ENCODE results near the gene HCN3. TPM values are rescaled to one million over a fixed set of nuclear protein-coding genes. Genes with fewer than 3 reads are reported as not detected.

The HCN3 gene
- total RNA-seq, 1 experiment from 2014 or later, result 11.3 TPM

DNA sequence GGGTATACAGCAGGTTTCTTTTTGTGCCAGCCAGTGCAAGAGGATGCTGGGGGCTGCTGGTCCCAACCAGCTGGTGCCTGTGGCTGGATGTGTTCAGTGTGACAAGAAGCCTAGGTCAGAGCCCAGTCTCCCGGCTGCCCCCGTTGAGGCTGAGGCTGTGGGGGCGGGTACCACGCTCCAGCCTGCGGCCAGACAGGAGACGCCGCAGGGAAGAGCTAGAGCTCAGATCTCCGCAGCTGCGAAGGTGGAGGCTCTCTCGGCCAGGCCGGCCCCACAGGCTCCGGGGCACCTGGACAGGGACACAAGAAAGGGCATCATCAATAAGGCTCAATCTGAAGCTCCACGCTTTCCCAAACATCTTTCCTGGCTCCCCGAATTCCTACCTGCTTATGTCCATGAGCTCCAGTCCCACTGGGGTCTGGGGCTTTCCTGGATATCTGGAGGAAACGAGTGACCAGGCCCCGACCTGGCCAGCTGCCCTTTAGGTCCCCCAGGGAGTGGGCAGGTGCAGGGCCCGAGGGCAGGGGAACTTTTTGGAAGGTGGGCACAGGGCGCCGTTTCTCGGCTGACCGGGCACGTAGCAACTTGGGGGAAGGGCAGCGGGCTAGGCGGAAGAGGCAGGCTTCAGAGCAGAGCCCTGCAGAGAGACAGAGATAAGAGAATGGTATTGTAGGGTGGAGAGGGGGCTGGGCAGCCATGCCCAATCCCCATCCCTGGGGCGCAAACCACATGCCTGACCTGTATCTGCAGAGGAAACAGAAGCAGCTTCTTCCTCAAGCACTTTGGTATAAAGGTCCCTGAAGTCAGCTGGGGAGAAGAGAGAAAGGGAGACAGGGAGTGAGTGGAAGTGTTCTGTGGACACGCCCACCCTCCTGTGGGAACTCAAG, 29.4 kb upstream of the HCN3 start:
- Histone ChIP-seq H3K27me3 (replicated peaks; ENCODE audit: insufficient read depth, low read depth, low read length, poor library complexity) (no peaks in the 10 kb centered on the region), H3K9me3 (ENCODE audit: low read depth, low read length, poor library complexity, severe bottlenecking) (no peaks in the 10 kb centered on the region), H3K4me3 (ENCODE audit: low read depth, low read length, poor library complexity, severe bottlenecking) (no peak overlapping the region), H3K27ac (ENCODE audit: low read depth, low read length, poor library complexity, severe bottlenecking) (no peak overlapping the region), H3K4me1 (ENCODE audit: insufficient read depth, low read length, poor library complexity, severe bottlenecking) (peaks cover 29% of the 10 kb centered on the region), H3K36me3 (ENCODE audit: insufficient read depth, low read length, poor library complexity, severe bottlenecking) (peaks cover 25% of the 10 kb centered on the region)
- ChIA-PET CTCF (interaction anchor here (0.5 kb wide), 1 partner anchor 44 kb away, joined by 6 read pairs; no protein-coding TSS in a partner anchor), POLR2A (ENCODE audit: low non-redundant PET) (no interaction called here)
- no peak for DNase-seq (ENCODE audit: low spot score)
- TF ChIP-seq, protein P1, sequence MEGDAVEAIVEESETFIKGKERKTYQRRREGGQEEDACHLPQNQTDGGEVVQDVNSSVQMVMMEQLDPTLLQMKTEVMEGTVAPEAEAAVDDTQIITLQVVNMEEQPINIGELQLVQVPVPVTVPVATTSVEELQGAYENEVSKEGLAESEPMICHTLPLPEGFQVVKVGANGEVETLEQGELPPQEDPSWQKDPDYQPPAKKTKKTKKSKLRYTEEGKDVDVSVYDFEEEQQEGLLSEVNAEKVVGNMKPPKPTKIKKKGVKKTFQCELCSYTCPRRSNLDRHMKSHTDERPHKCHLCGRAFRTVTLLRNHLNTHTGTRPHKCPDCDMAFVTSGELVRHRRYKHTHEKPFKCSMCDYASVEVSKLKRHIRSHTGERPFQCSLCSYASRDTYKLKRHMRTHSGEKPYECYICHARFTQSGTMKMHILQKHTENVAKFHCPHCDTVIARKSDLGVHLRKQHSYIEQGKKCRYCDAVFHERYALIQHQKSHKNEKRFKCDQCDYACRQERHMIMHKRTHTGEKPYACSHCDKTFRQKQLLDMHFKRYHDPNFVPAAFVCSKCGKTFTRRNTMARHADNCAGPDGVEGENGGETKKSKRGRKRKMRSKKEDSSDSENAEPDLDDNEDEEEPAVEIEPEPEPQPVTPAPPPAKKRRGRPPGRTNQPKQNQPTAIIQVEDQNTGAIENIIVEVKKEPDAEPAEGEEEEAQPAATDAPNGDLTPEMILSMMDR (conservative IDR thresholded peaks at IDR 0.05; ENCODE audit: low read depth, low read length), result no peak
- no peak for TF ChIP-seq EZH2 (IDR thresholded peaks at IDR 0.05; ENCODE audit: borderline replicate concordance, low read depth, low read length, poor library complexity, severe bottlenecking)
- BruUV-seq (replicated peaks), result no TSS peak
- intact Hi-C loops (cut with micrococcal nuclease; ENCODE audit: unreplicated experiment), result no loop called here

DNA sequence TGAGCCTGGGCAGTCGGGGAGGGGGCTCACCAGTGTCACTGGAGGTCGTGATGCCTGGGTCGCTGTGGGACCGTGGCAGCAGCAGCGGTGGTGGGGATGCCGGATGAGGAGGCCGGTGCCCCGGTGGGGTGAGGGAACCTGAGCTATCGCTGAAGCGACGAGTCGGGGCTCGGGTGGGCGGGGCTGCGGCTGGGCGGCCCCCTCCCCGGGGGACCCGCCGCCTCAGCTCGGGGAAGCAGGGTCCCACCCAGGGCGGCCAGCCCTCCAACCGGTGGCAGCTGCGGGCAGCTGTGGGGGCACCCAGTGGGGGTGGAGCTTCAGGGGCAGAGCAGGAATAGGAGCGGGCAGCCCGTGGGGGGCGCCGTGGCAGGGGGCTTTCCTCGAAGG, 27.0 kb upstream of the HCN3 start:
- Histone ChIP-seq H3K9me3 (ENCODE audit: low read depth, low read length, poor library complexity, severe bottlenecking) (no peaks in the 10 kb centered on the region), H3K4me1 (ENCODE audit: insufficient read depth, low read length, poor library complexity, severe bottlenecking) (peaks cover 22% of the 10 kb centered on the region), H3K4me3 (ENCODE audit: low read depth, low read length, poor library complexity, severe bottlenecking) (peak overlapping the region; percentile 42), H3K36me3 (ENCODE audit: insufficient read depth, low read length, poor library complexity, severe bottlenecking) (peaks cover 25% of the 10 kb centered on the region), H3K27ac (ENCODE audit: low read depth, low read length, poor library complexity, severe bottlenecking) (peak overlapping the region; percentile 80), H3K27me3 (replicated peaks; ENCODE audit: insufficient read depth, low read depth, low read length, poor library complexity) (no peaks in the 10 kb centered on the region)
- DNase-seq (ENCODE audit: low spot score), result no peak
- intact Hi-C loops (cut with micrococcal nuclease; ENCODE audit: unreplicated experiment), result loop anchor here (1.0 to 10.0 kb wide), 4 partner anchors 27 to 343 kb away; partner anchors contain the start of genes HCN3 and RUSC1
- no TSS peak for BruUV-seq (replicated peaks)
- ChIA-PET POLR2A (ENCODE audit: low non-redundant PET) (no interaction called here), CTCF (interaction anchor here (0.5 to 2.6 kb wide), 13 partner anchors 9 to 398 kb away, joined by 3 to 28 read pairs (median 6); partner anchors contain the start of genes CLK2, FDPS, KRTCAP2 and RUSC1)
- TF ChIP-seq EZH2 (IDR thresholded peaks at IDR 0.05; ENCODE audit: borderline replicate concordance, low read depth, low read length, poor library complexity, severe bottlenecking), result no peak
- TF ChIP-seq, protein P1 (conservative IDR thresholded peaks at IDR 0.05; ENCODE audit: low read depth, low read length), result no peak

DNA sequence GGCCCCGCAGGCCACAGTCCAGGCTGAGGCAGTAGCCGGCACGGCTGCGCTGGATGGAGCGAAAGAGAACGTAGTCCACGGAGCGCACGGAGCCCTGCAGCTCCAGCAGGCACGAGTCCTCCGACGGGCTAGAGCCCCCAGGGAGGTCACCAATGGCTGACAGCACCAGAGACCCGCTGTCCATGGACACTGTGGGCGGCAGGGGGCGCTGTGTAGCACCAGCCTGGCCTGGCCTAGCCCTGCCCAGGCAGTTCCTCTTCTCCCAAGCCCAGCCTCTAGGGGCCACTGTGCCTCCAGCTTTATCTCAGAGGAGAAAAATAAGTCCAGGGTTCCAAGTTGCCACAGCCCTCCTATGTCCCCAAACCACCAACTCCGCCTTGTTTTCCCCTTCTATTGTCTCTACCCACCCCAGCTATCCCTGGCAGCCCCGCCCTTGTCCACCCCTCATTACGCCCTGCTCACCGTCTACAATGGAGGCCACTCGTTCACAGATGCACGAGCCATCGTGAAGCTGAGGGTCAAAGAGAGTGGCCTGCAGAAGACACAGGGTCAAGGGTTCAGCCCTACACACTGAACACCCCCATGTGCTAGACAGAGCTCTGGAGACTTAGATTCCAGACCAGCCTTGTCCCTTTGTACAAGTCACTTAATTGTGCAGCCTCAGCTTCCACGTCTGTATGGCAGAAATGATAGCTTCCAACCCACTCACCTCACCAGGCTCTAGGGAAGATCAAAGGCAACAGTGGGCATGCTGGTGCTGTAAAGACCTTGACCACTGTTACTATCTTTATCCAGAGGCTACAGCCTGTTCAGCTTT, 26.4 kb upstream of the HCN3 start:
- H3K27ac ChIP-seq (ENCODE audit: low read depth, low read length, poor library complexity, severe bottlenecking), result peak overlapping the region; percentile 80
- ChIA-PET POLR2A (ENCODE audit: low non-redundant PET) (no interaction called here), CTCF (interaction anchor here (0.5 to 2.6 kb wide), 15 partner anchors 10 to 398 kb away, joined by 3 to 28 read pairs (median 6); partner anchors contain the start of genes CLK2, FDPS, KRTCAP2 and PMVK)
- peaks cover 23% of the 10 kb centered on the region for H3K4me1 ChIP-seq (ENCODE audit: insufficient read depth, low read length, poor library complexity, severe bottlenecking)
- peak overlapping the region; percentile 42 for H3K4me3 ChIP-seq (ENCODE audit: low read depth, low read length, poor library complexity, severe bottlenecking)
- H3K27me3 ChIP-seq (replicated peaks; ENCODE audit: insufficient read depth, low read depth, low read length, poor library complexity), result no peaks in the 10 kb centered on the region
- DNase-seq (ENCODE audit: low spot score), result peak; percentile 98
- TF ChIP-seq, protein P1 (conservative IDR thresholded peaks at IDR 0.05; ENCODE audit: low read depth, low read length), result peak; percentile 100
- TF ChIP-seq EZH2 (IDR thresholded peaks at IDR 0.05; ENCODE audit: borderline replicate concordance, low read depth, low read length, poor library complexity, severe bottlenecking), result no peak
- H3K9me3 ChIP-seq (ENCODE audit: low read depth, low read length, poor library complexity, severe bottlenecking), result no peaks in the 10 kb centered on the region
- intact Hi-C loops (cut with micrococcal nuclease; ENCODE audit: unreplicated experiment), result loop anchor here (1.0 to 10.0 kb wide), 4 partner anchors 26 to 342 kb away; partner anchors contain the start of genes HCN3 and RUSC1
- H3K36me3 ChIP-seq (ENCODE audit: insufficient read depth, low read length, poor library complexity, severe bottlenecking), result peaks cover 25% of the 10 kb centered on the region
- BruUV-seq (replicated peaks), result no TSS peak
